ENCODE measurements around the gene TP53BP2. TPM values are rescaled to one million over a fixed set of nuclear protein-coding genes. Genes with fewer than 3 reads are reported as not detected.
"Not testable (repeated sequence)": the region's sequence is repeated elsewhere in the genome, so short reads cannot be mapped to it uniquely, and the experiment has no call there.

Gene TP53BP2
- total RNA-seq, 6 donors from 2014 or later: 43.0 to 77.5 (median 61.8) TPM

- Histone ChIP-seq H3K4me1 (peaks cover 36 to 50% (median 45%) of the 10 kb centered on the region in 4 donors), H3K9me3 (no peaks in the 10 kb centered on the region), H3K4me3 (no peak overlapping the region), H3K36me3 (peaks cover 19 to 62% (median 52%) of the 10 kb centered on the region in 4 donors), H3K27ac (no peak overlapping the region), H3K27me3 (no peaks in the 10 kb centered on the region)
- TF ChIP-seq POLR2A (IDR thresholded peaks at IDR 0.05): no peak
- no peak for TF ChIP-seq EP300 (IDR thresholded peaks at IDR 0.05)
- TF ChIP-seq POLR2AphosphoS5 (IDR thresholded peaks at IDR 0.05): no peak
- 96 to 97% methylated on average over 4 of the region's 4 CpGs for WGBS, 2 donors
- DNase-seq: no peak
- ATAC-seq (ENCODE audit: low FRiP score in 2 of 2): no peak
Measured at GRCh38 chr1:223745731-223746130, 100.0 kb downstream of the TP53BP2 start.

GRCh38 chr1:223742856-223743517, 102.8 kb downstream of the TP53BP2 start:
- DNase-seq (no peak), ATAC-seq (ENCODE audit: low FRiP score in 2 of 2) (no peak)
- TF ChIP-seq, protein P1, sequence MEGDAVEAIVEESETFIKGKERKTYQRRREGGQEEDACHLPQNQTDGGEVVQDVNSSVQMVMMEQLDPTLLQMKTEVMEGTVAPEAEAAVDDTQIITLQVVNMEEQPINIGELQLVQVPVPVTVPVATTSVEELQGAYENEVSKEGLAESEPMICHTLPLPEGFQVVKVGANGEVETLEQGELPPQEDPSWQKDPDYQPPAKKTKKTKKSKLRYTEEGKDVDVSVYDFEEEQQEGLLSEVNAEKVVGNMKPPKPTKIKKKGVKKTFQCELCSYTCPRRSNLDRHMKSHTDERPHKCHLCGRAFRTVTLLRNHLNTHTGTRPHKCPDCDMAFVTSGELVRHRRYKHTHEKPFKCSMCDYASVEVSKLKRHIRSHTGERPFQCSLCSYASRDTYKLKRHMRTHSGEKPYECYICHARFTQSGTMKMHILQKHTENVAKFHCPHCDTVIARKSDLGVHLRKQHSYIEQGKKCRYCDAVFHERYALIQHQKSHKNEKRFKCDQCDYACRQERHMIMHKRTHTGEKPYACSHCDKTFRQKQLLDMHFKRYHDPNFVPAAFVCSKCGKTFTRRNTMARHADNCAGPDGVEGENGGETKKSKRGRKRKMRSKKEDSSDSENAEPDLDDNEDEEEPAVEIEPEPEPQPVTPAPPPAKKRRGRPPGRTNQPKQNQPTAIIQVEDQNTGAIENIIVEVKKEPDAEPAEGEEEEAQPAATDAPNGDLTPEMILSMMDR (IDR thresholded peaks at IDR 0.05): no peak
- TF ChIP-seq POLR2A (IDR thresholded peaks at IDR 0.05): no peak
- TF ChIP-seq EP300 (IDR thresholded peaks at IDR 0.05): no peak
- TF ChIP-seq POLR2AphosphoS5 (IDR thresholded peaks at IDR 0.05): no peak
- Histone ChIP-seq H3K27me3 (no peaks in the 10 kb centered on the region), H3K27ac (peak overlapping the region in 3 of 4 donors; percentile 52 to 84 (median 68)), H3K36me3 (peaks cover 10 to 52% (median 38%) of the 10 kb centered on the region in 4 donors), H3K4me1 (peaks cover 40 to 59% (median 47%) of the 10 kb centered on the region in 4 donors), H3K4me3 (no peak overlapping the region), H3K9me3 (no peaks in the 10 kb centered on the region)
- WGBS, 2 donors: 51 to 55% methylated on average over 9 of the region's 9 CpGs

- TF ChIP-seq, protein P1 (IDR thresholded peaks at IDR 0.05): no peak
- TF ChIP-seq POLR2AphosphoS5 (IDR thresholded peaks at IDR 0.05) (no peak), POLR2A (IDR thresholded peaks at IDR 0.05) (no peak), EP300 (IDR thresholded peaks at IDR 0.05) (no peak)
- DNase-seq (no peak), ATAC-seq (ENCODE audit: low FRiP score in 2 of 2) (no peak)
- WGBS, 2 donors: 84 to 87% methylated on average over 6 of the region's 6 CpGs
- peaks cover 10 to 42% (median 30%) of the 10 kb centered on the region in 4 donors for H3K36me3 ChIP-seq
- H3K27ac ChIP-seq: peak overlapping the region in 3 of 4 donors; percentile 84 to 88 (median 86)
- H3K9me3 ChIP-seq: no peaks in the 10 kb centered on the region
- no peak overlapping the region for H3K4me3 ChIP-seq
- H3K4me1 ChIP-seq: peaks cover 39 to 58% (median 46%) of the 10 kb centered on the region in 4 donors
- no peaks in the 10 kb centered on the region for H3K27me3 ChIP-seq
Measured at GRCh38 chr1:223741861-223742260, 103.9 kb downstream of the TP53BP2 start.

DNA sequence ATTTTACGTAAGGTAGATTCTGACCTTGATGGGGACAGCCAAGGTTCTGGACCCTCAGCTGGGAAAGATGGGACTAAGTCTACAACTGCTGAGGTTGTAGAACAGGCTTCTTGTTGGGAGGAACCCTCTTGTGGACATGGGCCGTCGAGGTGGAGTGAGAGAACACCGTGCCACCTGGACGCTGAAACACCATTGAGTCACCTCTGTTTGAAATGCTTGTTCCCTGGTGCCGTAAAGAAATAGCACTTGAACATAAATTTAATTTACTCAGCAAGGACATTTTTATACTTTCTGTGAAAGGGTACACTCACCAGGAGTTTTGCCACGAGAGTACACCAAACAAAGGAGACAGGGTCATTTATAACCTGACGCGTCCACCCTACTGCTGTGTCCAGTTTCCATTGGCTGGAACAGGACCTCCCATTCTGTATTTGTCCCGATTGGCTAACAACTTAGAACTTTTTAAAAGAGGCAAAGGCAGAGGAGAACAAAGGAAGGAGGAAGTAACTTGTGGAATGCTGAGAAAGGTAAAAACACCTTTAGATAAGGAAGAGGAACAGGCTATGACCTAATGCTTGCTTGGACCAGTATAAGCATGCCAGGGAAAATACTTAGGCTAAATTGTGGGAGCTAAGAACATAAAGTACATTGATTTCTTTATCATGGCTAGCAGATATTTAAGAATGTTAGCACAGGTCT, 105.6 kb downstream of the TP53BP2 start:
- DNase-seq: peak in 1 of 2 donors; percentile 48
- H3K4me3 ChIP-seq, H3K27me3 ChIP-seq, H3K9me3 ChIP-seq: not testable (repeated sequence)
- peak in 1 of 4 donors; percentile 48 for TF ChIP-seq POLR2A (IDR thresholded peaks at IDR 0.05)
- peaks cover 3 to 25% (median 13%) of the 10 kb centered on the region in 4 donors for H3K36me3 ChIP-seq
- peaks cover 51 to 71% (median 59%) of the 10 kb centered on the region in 4 donors for H3K4me1 ChIP-seq
- peak; percentile 1 to 15 for ATAC-seq (ENCODE audit: low FRiP score in 2 of 2)
- peak overlapping the region; percentile 67 to 88 (median 85) for H3K27ac ChIP-seq
- 53 to 60% methylated on average over 10 of the region's 10 CpGs for WGBS, 2 donors

DNA sequence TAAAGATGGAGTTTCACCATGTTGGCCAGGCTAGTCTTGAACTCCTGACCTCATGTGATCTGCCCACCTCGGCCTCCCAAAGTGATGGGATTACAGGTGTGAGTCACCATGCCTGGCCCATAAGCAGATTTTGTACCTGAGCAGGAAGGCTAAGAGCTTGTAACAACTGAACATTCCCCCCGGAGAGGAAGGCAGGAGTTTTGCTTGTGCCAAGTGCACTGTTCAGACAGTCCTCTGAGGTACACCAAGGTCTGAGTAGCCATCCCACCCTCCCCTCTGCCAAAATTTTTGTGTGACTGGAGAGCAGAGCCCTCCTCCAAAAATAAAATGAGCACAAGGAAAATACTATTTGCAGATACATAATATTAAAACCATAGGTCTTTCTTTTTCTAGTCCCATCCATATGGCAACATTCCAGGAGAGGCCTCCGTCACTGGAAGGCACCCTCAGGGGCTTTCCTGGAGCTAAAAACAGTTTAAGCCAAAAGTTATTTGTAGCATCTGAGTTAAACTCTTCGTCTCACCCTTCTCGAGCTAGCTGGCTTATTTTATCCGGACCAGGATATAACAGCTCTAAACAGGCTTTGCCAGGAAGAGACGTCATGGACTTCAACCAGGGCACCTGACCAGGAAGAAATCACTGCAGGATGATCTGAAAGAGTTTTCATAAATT, 106.2 kb downstream of the TP53BP2 start:
- WGBS, 2 donors: 29 to 49% methylated on average over 5 to 7 of the region's 7 CpGs
- H3K4me1 ChIP-seq: peaks cover 58 to 74% (median 64%) of the 10 kb centered on the region in 4 donors
- ATAC-seq (ENCODE audit: low FRiP score in 2 of 2) (peak; percentile 19 to 68), DNase-seq (no peak)
- no peaks in the 10 kb centered on the region for H3K9me3 ChIP-seq
- peak overlapping the region; percentile 67 to 88 (median 85) for H3K27ac ChIP-seq
- H3K36me3 ChIP-seq: peaks cover 0 to 19% (median 7%) of the 10 kb centered on the region in 4 donors
- H3K27me3 ChIP-seq: no peaks in the 10 kb centered on the region
- H3K4me3 ChIP-seq: no peak overlapping the region
- TF ChIP-seq POLR2A (IDR thresholded peaks at IDR 0.05) (no peak), EP300 (IDR thresholded peaks at IDR 0.05) (peak in 1 of 4 donors; percentile 45)
